MM.1S (cell line): ENCODE results near the gene PROSER3.

Source experiments
- DNase-seq: peaks from one replicate; pipeline ENCODE4 v3.0.0-alpha.2; 2015
- H2AFZ ChIP-seq: fragments of 300-600 bp; sonication (generic); 2 replicates; pipeline ENCODE4 v1.6.0; 2016; ENCODE audit warnings: antibody characterized with exemption, low read length
- H3F3A ChIP-seq: fragments of 300-600 bp; sonication (generic); 2 replicates; pipeline ENCODE4 v1.6.1; 2016; ENCODE audit warnings: mild to moderate bottlenecking, antibody characterized with exemption, low read length, moderate library complexity, mixed read lengths; ENCODE audit not compliant: insufficient read depth
- H3K27ac ChIP-seq: fragments of 300-600 bp; sonication (generic); 2 replicates; pipeline ENCODE4 v1.5.1; 2016; ENCODE audit warnings: mild to moderate bottlenecking, low read length
- H3K27me3 ChIP-seq: fragments of 300-600 bp; sonication (generic); replicated peaks from 2 replicates; pipeline ENCODE4 v1.6.0; 2016; ENCODE audit warnings: low read length; ENCODE audit not compliant: insufficient read depth
- H3K36me3 ChIP-seq: fragments of 300-600 bp; sonication (generic); replicated peaks from 2 replicates; pipeline ENCODE4 v1.6.1; 2016; ENCODE audit warnings: mild to moderate bottlenecking, low read length, mixed read lengths; ENCODE audit not compliant: insufficient read depth
- H3K4me1 ChIP-seq: fragments of 300-600 bp; sonication (generic); 2 replicates; pipeline ENCODE4 v1.6.1; 2016; ENCODE audit warnings: low read length, mixed read lengths
- H3K4me2 ChIP-seq: fragments of 300-600 bp; sonication (generic); 2 replicates; pipeline ENCODE4 v1.6.0; 2016; ENCODE audit warnings: low read depth, low read length
- H3K4me3 ChIP-seq: fragments of 300-600 bp; sonication (generic); 2 replicates; pipeline ENCODE4 v1.5.1; 2016; ENCODE audit warnings: low read length, mixed read lengths
- H3K79me2 ChIP-seq: fragments of 300-600 bp; sonication (generic); 2 replicates; pipeline ENCODE4 v1.6.1; 2016; ENCODE audit warnings: mixed run types, low read length, mixed read lengths
- H3K9ac ChIP-seq: fragments of 300-600 bp; sonication (generic); 2 replicates; pipeline ENCODE4 v1.6.1; 2016; ENCODE audit warnings: low read length, mixed read lengths
- H3K9me2 ChIP-seq: fragments of 300-600 bp; sonication (generic); replicated peaks from 2 replicates; pipeline ENCODE4 v1.6.1; 2016; ENCODE audit warnings: mild to moderate bottlenecking, low read length, mixed read lengths; ENCODE audit not compliant: insufficient read depth
- H3K9me3 ChIP-seq: fragments of 300-600 bp; sonication (generic); replicated peaks from 2 replicates; pipeline ENCODE4 v1.6.1; 2016; ENCODE audit warnings: mild to moderate bottlenecking, low read length, mixed read lengths; ENCODE audit not compliant: insufficient read depth
- H4K20me1 ChIP-seq: fragments of 300-600 bp; sonication (generic); 2 replicates; pipeline ENCODE4 v1.6.1; 2016; ENCODE audit warnings: mild to moderate bottlenecking, low read length, moderate library complexity, mixed read lengths; ENCODE audit not compliant: insufficient read depth
- CTCF ChIP-seq: fragments of 300-600 bp; sonication (generic); IDR thresholded peaks from 2 replicates; pipeline ENCODE4 v1.5.1; 2016; ENCODE audit warnings: antibody characterized with exemption, low read length, mixed read lengths
- EZH2 ChIP-seq: fragments of 300-600 bp; sonication (generic); optimal IDR thresholded peaks from 2 replicates; pipeline ENCODE3; 2017; ENCODE audit warnings: low read depth, mild to moderate bottlenecking, antibody characterized with exemption, low read length, mixed read lengths
- EZH2phosphoT487 ChIP-seq: fragments of 300-600 bp; sonication (generic); IDR thresholded peaks from 2 replicates; pipeline ENCODE4 v1.6.1; 2018; ENCODE audit warnings: antibody characterized with exemption, low read length

PROSER3 gene

GRCh38 chr19:35757749-35758608 is at the start of gene PROSER3:
TSS of gene PROSER3 (plus strand) at chr19:35758176. CDS start at chr19:35758216, 40 bp downstream.
- no peaks in the 10 kb centered on the region for H3K9me3 ChIP-seq
- peak within 1 kb of the TSS; percentile 75 for H3K4me3 ChIP-seq
- peak within 1 kb of the TSS; percentile 61 for H3K27ac ChIP-seq
- peak within 1 kb of the TSS; percentile 82 for H2AFZ ChIP-seq
- no peaks in the 10 kb centered on the region for H4K20me1 ChIP-seq
- H3K27me3 ChIP-seq = no peaks in the 10 kb centered on the region
- TF ChIP-seq EZH2phosphoT487 (no peak), CTCF (no peak), EZH2 (no peak)
- H3F3A ChIP-seq = peaks cover 4% of the 10 kb centered on the region; the same call in 1 of the 2 replicates
- no peaks in the 10 kb centered on the region for H3K36me3 ChIP-seq
- H3K79me2 ChIP-seq = peaks cover 15% of the 10 kb centered on the region
- peak; percentile 99 for DNase-seq
- no peaks in the 10 kb centered on the region for H3K9me2 ChIP-seq
- H3K4me1 ChIP-seq = peaks cover 12% of the 10 kb centered on the region; the same call in 1 of the 2 replicates
- peak within 1 kb of the TSS; percentile 77 for H3K9ac ChIP-seq
- H3K4me2 ChIP-seq = peak within 1 kb of the TSS; percentile 94

GRCh38 chr19:35708391-35708790 is 49.6 kb upstream of the PROSER3 start:
- TF ChIP-seq EZH2phosphoT487 (no peak), CTCF (no peak), EZH2 (no peak)
- no peaks in the 10 kb centered on the region for H4K20me1 ChIP-seq
- H3K79me2 ChIP-seq = no peaks in the 10 kb centered on the region
- DNase-seq = no peak
- no peaks in the 10 kb centered on the region for H3K9me2 ChIP-seq
- peaks cover 5% of the 10 kb centered on the region; the same call in 1 of the 2 replicates for H3K4me1 ChIP-seq
- H3K9me3 ChIP-seq = no peaks in the 10 kb centered on the region
- no peaks in the 10 kb centered on the region for H3F3A ChIP-seq
- no peak overlapping the region for H3K4me3 ChIP-seq
- H2AFZ ChIP-seq = no peak overlapping the region
- H3K27ac ChIP-seq = no peak overlapping the region
- H3K4me2 ChIP-seq = no peak overlapping the region
- peaks cover 53% of the 10 kb centered on the region for H3K27me3 ChIP-seq
- H3K9ac ChIP-seq = no peak overlapping the region
- no peaks in the 10 kb centered on the region for H3K36me3 ChIP-seq

GRCh38 chr19:35710784-35711723 is 46.9 kb upstream of the PROSER3 start:
- TF ChIP-seq EZH2phosphoT487 = no peak
- H3K9ac ChIP-seq = no peak overlapping the region
- DNase-seq = no peak
- no peaks in the 10 kb centered on the region for H4K20me1 ChIP-seq
- no peak overlapping the region for H3K4me3 ChIP-seq
- peaks cover 9% of the 10 kb centered on the region for H3K4me1 ChIP-seq
- no peaks in the 10 kb centered on the region for H3K79me2 ChIP-seq
- no peaks in the 10 kb centered on the region for H3K9me2 ChIP-seq
- no peaks in the 10 kb centered on the region for H3K36me3 ChIP-seq
- no peaks in the 10 kb centered on the region for H3K9me3 ChIP-seq
- H2AFZ ChIP-seq = no peak overlapping the region
- peaks cover under 1% of the 10 kb centered on the region; the same call in 1 of the 2 replicates for H3F3A ChIP-seq
- no peak overlapping the region for H3K27ac ChIP-seq
- no peak overlapping the region for H3K4me2 ChIP-seq
- H3K27me3 ChIP-seq = peaks cover 59% of the 10 kb centered on the region
